H9 (cell line): Measurements from ENCODE around the gene TAF5L. TPM values are rescaled to one million over a fixed set of nuclear protein-coding genes. Genes with fewer than 3 reads are reported as not detected.

Source experiments
- DNase-seq: peaks from one replicate; pipeline ENCODE4 v3.0.0-alpha.2; 2017
- H2AFZ ChIP-seq: one replicate; pipeline ENCODE4 v1.6.1; 2013; ENCODE audit warnings: mild to moderate bottlenecking, low read length, control low read depth, moderate library complexity
- H2AK5ac ChIP-seq: 2 replicates; pipeline ENCODE4 v1.6.1; 2013; ENCODE audit warnings: low read length, control low read depth, mixed read lengths; ENCODE audit not compliant: insufficient read length
- H2BK120ac ChIP-seq: one replicate; pipeline ENCODE4 v1.6.1; 2013; ENCODE audit warnings: low read depth, mild to moderate bottlenecking, low read length, control low read depth, inconsistent platforms; ENCODE audit not compliant: poor library complexity, severe bottlenecking
- H2BK12ac ChIP-seq: 2 replicates; pipeline ENCODE4 v1.6.1; 2013; ENCODE audit warnings: low read length, control low read depth, mixed read lengths, low read depth; ENCODE audit not compliant: insufficient read length
- H2BK15ac ChIP-seq: 2 replicates; pipeline ENCODE4 v1.6.1; 2013; ENCODE audit warnings: low read depth, low read length, control low read depth
- H2BK20ac ChIP-seq: one replicate; pipeline ENCODE4 v1.6.1; 2013; ENCODE audit warnings: low read depth, mild to moderate bottlenecking, low read length, control low read depth, inconsistent platforms; ENCODE audit not compliant: poor library complexity, severe bottlenecking
- H2BK5ac ChIP-seq: 2 replicates; pipeline ENCODE4 v1.6.1; 2013; ENCODE audit warnings: low read length, control low read depth, mixed read lengths; ENCODE audit not compliant: insufficient read length
- H3K14ac ChIP-seq: 2 replicates; pipeline ENCODE4 v1.6.1; 2013; ENCODE audit warnings: low read length, control low read depth; ENCODE audit not compliant: insufficient read depth
- H3K18ac ChIP-seq: 2 replicates; pipeline ENCODE4 v1.6.1; 2013; ENCODE audit warnings: low read depth, mild to moderate bottlenecking, mixed read lengths, low read length, control low read depth; ENCODE audit not compliant: insufficient read length
- H3K23ac ChIP-seq: 2 replicates; pipeline ENCODE4 v1.6.1; 2013; ENCODE audit warnings: low read length, control low read depth, mixed read lengths, low read depth; ENCODE audit not compliant: insufficient read length
- H3K23me2 ChIP-seq: 2 replicates; pipeline ENCODE4 v1.6.1; 2013; ENCODE audit warnings: low read depth, mild to moderate bottlenecking, mixed read lengths, low read length, control low read depth; ENCODE audit not compliant: insufficient read length, poor library complexity, severe bottlenecking
- H3K27ac ChIP-seq: 2 replicates; pipeline ENCODE4 v1.5.1; 2013; ENCODE audit warnings: low read length, control low read depth, mixed read lengths, low read depth; ENCODE audit not compliant: insufficient read length
- H3K27me3 ChIP-seq: 2 replicates; pipeline ENCODE4 v1.6.1; 2013; ENCODE audit warnings: low read length, control low read depth, inconsistent platforms; ENCODE audit not compliant: insufficient read depth
- H3K4ac ChIP-seq: 2 replicates; pipeline ENCODE4 v1.6.1; 2013; ENCODE audit warnings: low read depth, mild to moderate bottlenecking, control low read depth, inconsistent platforms, low read length, moderate library complexity
- H3K4me1 ChIP-seq: 2 replicates; pipeline ENCODE4 v1.6.1; 2013; ENCODE audit warnings: low read length, control low read depth, inconsistent platforms; ENCODE audit not compliant: insufficient read depth
- H3K4me2 ChIP-seq: 2 replicates; pipeline ENCODE4 v1.6.1; 2013; ENCODE audit warnings: low read length, control low read depth, mixed read lengths; ENCODE audit not compliant: insufficient read length, insufficient read depth
- H3K56ac ChIP-seq: 2 replicates; pipeline ENCODE4 v1.6.1; 2013; ENCODE audit warnings: low read depth, mild to moderate bottlenecking, mixed read lengths, low read length, control low read depth; ENCODE audit not compliant: insufficient read length
- H3K79me1 ChIP-seq: 2 replicates; pipeline ENCODE4 v1.6.1; 2013; ENCODE audit warnings: low read depth, mild to moderate bottlenecking, moderate library complexity, low read length, control low read depth, inconsistent platforms; ENCODE audit not compliant: insufficient read depth, poor library complexity, severe bottlenecking
- H3K79me2 ChIP-seq: 2 replicates; pipeline ENCODE4 v1.6.1; 2013; ENCODE audit warnings: low read length, control low read depth, inconsistent platforms; ENCODE audit not compliant: insufficient read depth
- H3K9ac ChIP-seq: 2 replicates; pipeline ENCODE4 v1.6.1; 2013; ENCODE audit warnings: low read length, control low read depth, mixed read lengths; ENCODE audit not compliant: insufficient read length; ENCODE audit errors: extremely low read depth
- H3K9me3 ChIP-seq: one replicate; pipeline ENCODE4 v1.6.1; 2013; ENCODE audit warnings: low read depth, low read length, inconsistent platforms; ENCODE audit not compliant: control insufficient read depth
- H3T11ph ChIP-seq: one replicate; pipeline ENCODE4 v1.6.1; 2013; ENCODE audit warnings: mild to moderate bottlenecking, low read length, control low read depth, inconsistent platforms
- H4K20me1 ChIP-seq: one replicate; pipeline ENCODE4 v1.6.1; 2013; ENCODE audit not compliant: control insufficient read depth, insufficient read length, insufficient read depth
- H4K5ac ChIP-seq: 2 replicates; pipeline ENCODE4 v1.6.1; 2013; ENCODE audit warnings: low read depth, mild to moderate bottlenecking, mixed read lengths, low read length, control low read depth; ENCODE audit not compliant: insufficient read length
- H4K8ac ChIP-seq: replicated peaks from 2 replicates; pipeline ENCODE4 v1.6.1; 2013; ENCODE audit warnings: low read length, control low read depth, mixed read lengths, low read depth; ENCODE audit not compliant: insufficient read length
- H4K91ac ChIP-seq: 2 replicates; pipeline ENCODE4 v1.6.1; 2013; ENCODE audit warnings: low read depth, mild to moderate bottlenecking, moderate library complexity, mixed read lengths, low read length, control low read depth; ENCODE audit not compliant: insufficient read length
- H3K27ac Mint-ChIP-seq, 3 experiments: 2 replicates in 2 of 3; 3 replicates in 1 of 3; pipeline ENCODE4 v1.8.0; 2020 to 2021; ENCODE audit warnings: mixed read lengths in 3 of 3, mild to moderate bottlenecking in 1 of 3, moderate library complexity in 1 of 3
- H3K27me3 Mint-ChIP-seq: 2 replicates; pipeline ENCODE4 v1.8.0; 2021; ENCODE audit warnings: low read depth, mild to moderate bottlenecking, moderate library complexity, mixed read lengths
- H3K36me3 Mint-ChIP-seq, 3 experiments: 2 replicates in 2 of 3; 3 replicates in 1 of 3; pipeline ENCODE4 v1.8.0; 2020 to 2021; ENCODE audit warnings: low read depth in 3 of 3, mixed read lengths in 3 of 3; ENCODE audit not compliant: insufficient read depth in 1 of 3
- H3K4me1 Mint-ChIP-seq, 2 experiments: 2 replicates each; pipeline ENCODE4 v1.8.0; 2020; ENCODE audit warnings: mixed read lengths in 2 of 2
- H3K4me3 Mint-ChIP-seq, 2 experiments: 2 replicates in 1 of 2; 3 replicates in 1 of 2; pipeline ENCODE4 v1.8.0; 2020 to 2021; ENCODE audit warnings: mild to moderate bottlenecking in 2 of 2, mixed read lengths in 2 of 2, moderate library complexity in 1 of 2
- H3K9me3 Mint-ChIP-seq, 2 experiments: 2 replicates in 1 of 2; 3 replicates in 1 of 2; pipeline ENCODE4 v1.8.0; 2020; ENCODE audit warnings: mild to moderate bottlenecking in 2 of 2, mixed read lengths in 2 of 2, moderate library complexity in 1 of 2
- WGBS: extraction: QIAGEN DNeasy Blood & Tissue Kit; methylation state at CpG from one replicate; pipeline ENCODE4 v1.1.7; 2013; ENCODE audit warnings: missing lambda C conversion rate, low lambda C conversion rate, mixed read lengths; ENCODE audit not compliant: insufficient read length; ENCODE audit errors: extremely low coverage; 5-methylcytosine and 5-hydroxymethylcytosine counted together
- total RNA-seq: library from RNA; stranded (reverse); gene quantifications from 2 replicates; pipeline ENCODE4 v1.2.1, GENCODE V29; 2021
- TF ChIP-seq, protein P1 (sequence below): fragments of 200-600 bp; sonication (generic); conservative IDR thresholded peaks from 3 replicates; pipeline ENCODE4 v1.8.0; 2021; ENCODE audit warnings: antibody characterized with exemption, mild to moderate bottlenecking

The TAF5L gene
- total RNA-seq, 1 experiment from 2014 or later, result 30.3 TPM

DNA sequence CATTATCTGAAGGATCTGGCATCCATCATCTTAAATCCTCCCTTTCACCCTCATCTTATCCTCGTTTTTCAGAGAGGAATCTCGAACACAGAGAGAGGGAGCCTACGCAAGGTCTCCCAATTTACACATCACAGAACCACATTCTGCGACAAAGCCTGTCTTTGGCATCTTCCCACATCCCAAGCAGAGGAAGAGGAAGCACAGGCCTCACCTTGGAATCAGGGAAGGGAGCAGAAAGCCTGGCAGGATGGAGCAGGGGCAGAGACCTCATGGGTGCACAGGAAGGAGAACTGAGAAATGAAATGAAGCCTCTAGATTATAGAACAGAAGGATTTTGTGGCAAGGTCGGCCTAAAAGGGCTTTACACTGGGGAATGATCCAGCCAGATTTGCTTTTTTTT is 73.2 kb downstream of the TAF5L start:
- H3K79me2 ChIP-seq, result no peaks in the 10 kb centered on the region; the same call in 1 of the 2 replicates
- H2AK5ac ChIP-seq, result no peak overlapping the region
- no peak overlapping the region for H4K91ac ChIP-seq
- no peaks in the 10 kb centered on the region for H4K20me1 ChIP-seq
- no peak overlapping the region for H2BK120ac ChIP-seq
- no peaks in the 10 kb centered on the region for H3K9me3 Mint-ChIP-seq
- no peak overlapping the region for H2BK15ac ChIP-seq
- H3K18ac ChIP-seq, result no peak overlapping the region
- no peak overlapping the region for H4K5ac ChIP-seq
- H4K8ac ChIP-seq, result no peak overlapping the region
- H3K23me2 ChIP-seq, result no peaks in the 10 kb centered on the region
- H3K9ac ChIP-seq, result no peak overlapping the region
- no peaks in the 10 kb centered on the region for H3K27me3 Mint-ChIP-seq
- no peak overlapping the region for H3K56ac ChIP-seq
- no peak overlapping the region for H2BK5ac ChIP-seq
- H3K9me3 ChIP-seq, result no peaks in the 10 kb centered on the region
- no peak overlapping the region for H3K4me2 ChIP-seq
- no CpG with 5 or more reads among the region's 5 CpGs for WGBS
- no peak overlapping the region for H3K4ac ChIP-seq
- H3K27me3 ChIP-seq, result no peaks in the 10 kb centered on the region
- no peak overlapping the region for H3K23ac ChIP-seq
- no peaks in the 10 kb centered on the region for H3K4me1 ChIP-seq
- TF ChIP-seq, protein P1, sequence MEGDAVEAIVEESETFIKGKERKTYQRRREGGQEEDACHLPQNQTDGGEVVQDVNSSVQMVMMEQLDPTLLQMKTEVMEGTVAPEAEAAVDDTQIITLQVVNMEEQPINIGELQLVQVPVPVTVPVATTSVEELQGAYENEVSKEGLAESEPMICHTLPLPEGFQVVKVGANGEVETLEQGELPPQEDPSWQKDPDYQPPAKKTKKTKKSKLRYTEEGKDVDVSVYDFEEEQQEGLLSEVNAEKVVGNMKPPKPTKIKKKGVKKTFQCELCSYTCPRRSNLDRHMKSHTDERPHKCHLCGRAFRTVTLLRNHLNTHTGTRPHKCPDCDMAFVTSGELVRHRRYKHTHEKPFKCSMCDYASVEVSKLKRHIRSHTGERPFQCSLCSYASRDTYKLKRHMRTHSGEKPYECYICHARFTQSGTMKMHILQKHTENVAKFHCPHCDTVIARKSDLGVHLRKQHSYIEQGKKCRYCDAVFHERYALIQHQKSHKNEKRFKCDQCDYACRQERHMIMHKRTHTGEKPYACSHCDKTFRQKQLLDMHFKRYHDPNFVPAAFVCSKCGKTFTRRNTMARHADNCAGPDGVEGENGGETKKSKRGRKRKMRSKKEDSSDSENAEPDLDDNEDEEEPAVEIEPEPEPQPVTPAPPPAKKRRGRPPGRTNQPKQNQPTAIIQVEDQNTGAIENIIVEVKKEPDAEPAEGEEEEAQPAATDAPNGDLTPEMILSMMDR, result no peak
- DNase-seq, result no peak
- no peak overlapping the region for H3K14ac ChIP-seq
- peak overlapping the region in 2 of 3 experiments; percentile 5 to 41; a peak in 3 of 7 replicates for H3K27ac Mint-ChIP-seq
- no peak overlapping the region for H3K4me3 Mint-ChIP-seq
- no peak overlapping the region for H3K27ac ChIP-seq
- peaks cover 0 to 10% (median 5%) of the 10 kb centered on the region in 3 experiments; a peak in 4 of 7 replicates for H3K36me3 Mint-ChIP-seq
- peaks cover 3% of the 10 kb centered on the region for H3K79me1 ChIP-seq
- H3T11ph ChIP-seq, result no peak overlapping the region
- no peak overlapping the region for H2BK12ac ChIP-seq
- peaks cover 27 to 30% of the 10 kb centered on the region in 2 experiments for H3K4me1 Mint-ChIP-seq
- no peak overlapping the region for H2BK20ac ChIP-seq
- H2AFZ ChIP-seq, result no peak overlapping the region
